H1 (cell line): ENCODE measurements around the gene MAST2. TPM values are rescaled to one million over a fixed set of nuclear protein-coding genes. Genes with fewer than 3 reads are reported as not detected.

Source experiments
- CTCF ChIA-PET: fragments of 300-600 bp; sonication (Branson Sonifier 250); formaldehyde crosslinking; loops from one replicate; lab custom pipeline; 2021; ENCODE audit not compliant: partially characterized antibody; lab: Charles Lee
- POLR2A ChIA-PET: fragments of 300-600 bp; sonication (Branson Sonifier 250); formaldehyde crosslinking; loops from one replicate; lab custom pipeline; 2021; ENCODE audit warnings: inconsistent platforms; ENCODE audit not compliant: partially characterized antibody; lab: Charles Lee
- DNase-seq, 2 experiments: peaks; one replicate each; pipeline versions ENCODE4 v3.0.0 to v3.0.0-alpha.2; 2010 to 2022; ENCODE audit warnings: low spot score in 2 of 2, low read depth in 1 of 2, mixed read lengths in 1 of 2
- FAIRE-seq: peaks from 2 replicates; lab custom pipeline; 2011; peaks lifted over from hg19 to GRCh38; lab: Jason Lieb, UNC
- H2AFZ ChIP-seq: 2 replicates; pipeline ENCODE4 v1.8.1; 2012; ENCODE audit warnings: low read length, inconsistent platforms
- H2AK5ac ChIP-seq: 2 replicates; pipeline ENCODE4 v1.6.1; 2013; ENCODE audit warnings: low read depth, low read length
- H2BK120ac ChIP-seq: replicated peaks from 2 replicates; pipeline ENCODE3; 2013; ENCODE audit warnings: low read depth, low read length, inconsistent platforms
- H2BK12ac ChIP-seq: 2 replicates; pipeline ENCODE4 v1.6.1; 2013; ENCODE audit warnings: low read depth, low read length
- H2BK15ac ChIP-seq: 2 replicates; pipeline ENCODE4 v1.6.1; 2013; ENCODE audit warnings: low read length
- H2BK20ac ChIP-seq: 2 replicates; pipeline ENCODE4 v1.6.1; 2013; ENCODE audit warnings: low read length
- H2BK5ac ChIP-seq: 2 replicates; pipeline ENCODE4 v1.6.1; 2013; ENCODE audit warnings: low read depth, low read length
- H3K14ac ChIP-seq: 2 replicates; pipeline ENCODE4 v1.6.1; 2013; ENCODE audit warnings: inconsistent platforms; ENCODE audit not compliant: insufficient read length
- H3K18ac ChIP-seq: 2 replicates; pipeline ENCODE4 v1.6.1; 2013; ENCODE audit warnings: low read length; ENCODE audit errors: extremely low read depth
- H3K23ac ChIP-seq: 2 replicates; pipeline ENCODE4 v1.6.1; 2013; ENCODE audit warnings: inconsistent platforms; ENCODE audit not compliant: insufficient read length
- H3K23me2 ChIP-seq: 2 replicates; pipeline ENCODE4 v1.6.1; 2013; ENCODE audit warnings: low read depth, low read length
- H3K27ac ChIP-seq: 2 replicates; pipeline ENCODE4 v1.6.1; 2011; ENCODE audit warnings: low read depth, low read length, inconsistent platforms
- H3K27me3 ChIP-seq, 4 experiments: replicated peaks in 1 of 4; 1 replicate in 1 of 4; 2 replicates in 3 of 4; pipeline versions ENCODE4 v1.6.1 to v1.8.1; 2011 to 2013; ENCODE audit warnings: low read length in 3 of 4, mild to moderate bottlenecking in 3 of 4, inconsistent platforms in 2 of 4, mixed read lengths in 2 of 4, moderate library complexity in 1 of 4; ENCODE audit not compliant: control insufficient read depth in 3 of 4, insufficient read depth in 3 of 4; ENCODE audit errors: extremely low read depth in 1 of 4
- H3K36me3 ChIP-seq, 4 experiments: 2 replicates each; pipeline versions ENCODE4 v1.6.1 to v1.8.1; 2011 to 2013; ENCODE audit warnings: mild to moderate bottlenecking in 4 of 4, low read length in 3 of 4, moderate library complexity in 2 of 4, control low read depth in 1 of 4, inconsistent platforms in 1 of 4; ENCODE audit not compliant: insufficient read depth in 4 of 4, control insufficient read depth in 2 of 4
- H3K4ac ChIP-seq: replicated peaks from 2 replicates; pipeline ENCODE3; 2013; ENCODE audit warnings: low read length, low read depth, mixed read lengths, inconsistent platforms; ENCODE audit not compliant: insufficient read length
- H3K4me1 ChIP-seq, 4 experiments: replicated peaks in 1 of 4; 1 replicate in 1 of 4; 2 replicates in 3 of 4; pipeline versions ENCODE4 v1.6.1 to v1.8.1; 2011 to 2013; ENCODE audit warnings: low read length in 3 of 4, inconsistent platforms in 2 of 4, mixed read lengths in 1 of 4; ENCODE audit not compliant: insufficient read depth in 4 of 4, control insufficient read depth in 3 of 4
- H3K4me2 ChIP-seq, 2 experiments: 2 replicates each; pipeline versions ENCODE4 v1.6.1 to v1.8.1; 2011 to 2013; ENCODE audit warnings: low read depth in 2 of 2, low read length in 2 of 2, control low read depth in 1 of 2, inconsistent platforms in 1 of 2, mild to moderate bottlenecking in 1 of 2; ENCODE audit not compliant: insufficient read depth in 1 of 2
- H3K4me3 ChIP-seq, 4 experiments: fragments of 200-600, 300-600 bp in 1 of 4; sonication (generic), shearing (Covaris generic), sonication (Bioruptor Twin) in 1 of 4; 2 replicates each; pipeline versions ENCODE4 v1.5.1 to v1.8.1; 2011 to 2016; ENCODE audit warnings: low read length in 4 of 4, low read depth in 3 of 4, control low read depth in 2 of 4, inconsistent platforms in 2 of 4, mild to moderate bottlenecking in 2 of 4, mixed read lengths in 1 of 4, moderate library complexity in 1 of 4; ENCODE audit not compliant: insufficient read depth in 2 of 4; ENCODE audit errors: extremely low read depth in 1 of 4
- H3K56ac ChIP-seq: replicated peaks from 2 replicates; pipeline ENCODE3; 2013; ENCODE audit warnings: low read depth, mild to moderate bottlenecking, mixed read lengths, low read length, inconsistent platforms; ENCODE audit not compliant: insufficient read length
- H3K79me1 ChIP-seq: 2 replicates; pipeline ENCODE4 v1.6.1; 2013; ENCODE audit warnings: low read depth, low read length, control low read depth
- H3K79me2 ChIP-seq, 2 experiments: 2 replicates each; pipeline versions ENCODE4 v1.6.1 to v1.8.1; 2012 to 2013; ENCODE audit warnings: low read length in 2 of 2, mild to moderate bottlenecking in 2 of 2, inconsistent platforms in 1 of 2; ENCODE audit not compliant: insufficient read depth in 2 of 2, control insufficient read depth in 1 of 2
- H3K9ac ChIP-seq, 4 experiments: replicated peaks in 1 of 4; 1 replicate in 1 of 4; 2 replicates in 3 of 4; pipeline versions ENCODE4 v1.6.1 to v1.8.1; 2011 to 2013; ENCODE audit warnings: low read depth in 3 of 4, low read length in 3 of 4, control low read depth in 2 of 4, mild to moderate bottlenecking in 2 of 4, moderate library complexity in 2 of 4, inconsistent platforms in 1 of 4; ENCODE audit errors: extremely low read depth in 1 of 4
- H3K9me3 ChIP-seq, 2 experiments: 2 replicates each; pipeline versions ENCODE4 v1.6.1 to v1.8.1; 2012 to 2013; ENCODE audit warnings: mild to moderate bottlenecking in 2 of 2, moderate library complexity in 2 of 2, control low read depth in 1 of 2, inconsistent platforms in 1 of 2, low read depth in 1 of 2, low read length in 1 of 2, mixed read lengths in 1 of 2; ENCODE audit not compliant: insufficient read depth in 2 of 2
- H4K20me1 ChIP-seq, 2 experiments: replicated peaks in 1 of 2; 2 replicates each; pipeline versions ENCODE3 to v1.8.1; 2011 to 2013; ENCODE audit warnings: inconsistent platforms in 2 of 2, low read length in 2 of 2, mild to moderate bottlenecking in 1 of 2; ENCODE audit not compliant: insufficient read depth in 2 of 2, control insufficient read depth in 1 of 2
- H4K5ac ChIP-seq: 2 replicates; pipeline ENCODE4 v1.6.1; 2013; ENCODE audit warnings: low read length, low read depth, mixed read lengths, inconsistent platforms; ENCODE audit not compliant: insufficient read length
- H4K8ac ChIP-seq: 2 replicates; pipeline ENCODE4 v1.8.0; 2013; ENCODE audit warnings: mild to moderate bottlenecking, moderate library complexity, low read length, inconsistent platforms; ENCODE audit not compliant: insufficient read depth; ENCODE audit errors: extremely low read depth
- H4K91ac ChIP-seq: replicated peaks from 2 replicates; pipeline ENCODE3; 2013; ENCODE audit warnings: low read length, mixed read lengths, inconsistent platforms; ENCODE audit not compliant: insufficient read length
- ATF3 ChIP-seq: IDR thresholded peaks from 2 replicates; pipeline ENCODE4 v1.6.1; 2011; ENCODE audit warnings: low read depth, mild to moderate bottlenecking, low read length; ENCODE audit not compliant: insufficient read depth
- BRCA1 ChIP-seq: IDR thresholded peaks from 2 replicates; pipeline ENCODE4 v1.6.1; 2012; ENCODE audit warnings: low read depth, low read length, improper control_type of control experiment
- CBX5 ChIP-seq: fragments of 300-800, 300-1000 bp; sonication (generic); IDR thresholded peaks from 2 replicates; pipeline ENCODE4 v1.7.1; 2016; ENCODE audit warnings: antibody characterized with exemption, low read length, low read depth
- JUND ChIP-seq: IDR thresholded peaks from 2 replicates; pipeline ENCODE4 v1.6.1; 2011; ENCODE audit warnings: mild to moderate bottlenecking, improper control_type of control experiment, low read length
- RBBP5 ChIP-seq: IDR thresholded peaks from 2 replicates; pipeline ENCODE4 v1.7.1; 2012; ENCODE audit warnings: low read depth, mild to moderate bottlenecking, inconsistent platforms, low read length, moderate library complexity, borderline replicate concordance
- TBP ChIP-seq: IDR thresholded peaks from 2 replicates; pipeline ENCODE4 v1.6.1; 2011; ENCODE audit warnings: low read depth, low read length, improper control_type of control experiment
- YY1 ChIP-seq: IDR thresholded peaks from 2 replicates; pipeline ENCODE4 v1.6.1; 2011; ENCODE audit warnings: low read depth, mild to moderate bottlenecking, low read length
- WGBS, 2 experiments: shearing (Covaris generic) in 1 of 2; methylation state at CpG; one replicate each; pipeline versions ENCODE4 v1.1.6 to v1.1.7; 2013 to 2015; ENCODE audit warnings: low lambda C conversion rate in 2 of 2, mixed read lengths in 2 of 2, inconsistent platforms in 1 of 2, low coverage in 1 of 2, missing lambda C conversion rate in 1 of 2; ENCODE audit not compliant: insufficient replicate concordance in 2 of 2, insufficient coverage in 1 of 2, insufficient read length in 1 of 2; ENCODE audit errors: extremely low coverage in 1 of 2, missing lambda C conversion rate in 1 of 2; 5-methylcytosine and 5-hydroxymethylcytosine counted together
- polyA plus RNA-seq, 7 experiments: library from polyadenylated mRNA; depleted of rRNA in 3 of 7; stranded (reverse) in 5 of 7; unstranded in 2 of 7; fragments of >200 nt in 5 of 7; fragments of 200-250 nt in 2 of 7; gene quantifications; 1 replicate in 5 of 7; 2 replicates in 1 of 7; 4 replicates in 1 of 7; pipeline versions ENCODE4 v1.2.1 to v1.2.3, GENCODE V29; 2011 to 2013; ENCODE audit warnings: missing spikeins in 2 of 7, mixed read lengths in 2 of 7
- total RNA-seq: library from RNA; stranded (reverse); fragmentation: NEBNext Ultra II Directional; extraction: Animal tissue kit (Norgen Biotek cat#: 25700); gene quantifications from 2 replicates; pipeline ENCODE4 v1.2.1, GENCODE V29; 2021

The MAST2 gene
- total and polyA plus RNA-seq, 2 of the 8 experiments (the other 6 are each of a cell fraction or from before 2014, with no cell fraction given) = 20.5 to 35.4 TPM

DNA sequence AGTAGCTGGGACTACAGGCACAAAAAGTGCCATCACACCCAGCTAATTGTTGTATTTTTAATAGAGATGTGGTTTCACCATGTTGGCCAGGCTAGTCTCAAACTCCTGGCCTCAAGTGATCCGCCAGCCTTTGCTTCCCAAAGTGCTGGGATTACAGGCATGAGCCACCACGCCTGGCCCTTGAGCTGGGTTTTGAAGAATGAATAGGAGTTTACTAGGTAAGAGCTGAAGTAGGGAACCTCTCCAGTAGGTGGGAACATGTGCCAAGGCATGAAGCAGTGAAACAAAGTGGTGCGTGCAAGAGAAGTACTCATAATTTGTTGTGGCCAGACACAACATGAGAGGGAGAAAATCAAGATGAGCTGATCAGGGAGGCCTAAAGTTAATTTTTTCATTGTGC is 55.8 kb downstream of the MAST2 start:
- no peak for FAIRE-seq
- WGBS, 2 experiments = 97% methylated on average over 3 of the region's 3 CpGs; no CpG with 5 or more reads in 1 of the 2 experiments
- H3K27me3 ChIP-seq = no peaks in the 10 kb centered on the region

More for the DNA sequence above, 55.8 kb downstream of the MAST2 start:
- no peaks in the 10 kb centered on the region for H3K23me2 ChIP-seq
- H2AFZ ChIP-seq = no peak overlapping the region
- H3K4ac ChIP-seq = no peak overlapping the region
- H2AK5ac ChIP-seq = no peak overlapping the region
- no peak overlapping the region for H2BK12ac ChIP-seq
- H4K8ac ChIP-seq = no peak overlapping the region
- peaks cover 2% of the 10 kb centered on the region; the same call in 1 of the 2 replicates for H3K79me1 ChIP-seq
- no peak overlapping the region for H3K9ac ChIP-seq
- no peak overlapping the region for H3K27ac ChIP-seq
- H3K4me2 ChIP-seq = no peak overlapping the region
- H3K14ac ChIP-seq = no peak overlapping the region
- H3K4me1 ChIP-seq = peaks cover 0 to 4% (median 0%) of the 10 kb centered on the region in 4 experiments; a peak in 1 of 7 replicates
- no peaks in the 10 kb centered on the region for H3K9me3 ChIP-seq
- H2BK15ac ChIP-seq = no peak overlapping the region
- no peak overlapping the region for H4K5ac ChIP-seq
- H4K91ac ChIP-seq = no peak overlapping the region
- H2BK5ac ChIP-seq = no peak overlapping the region
- H3K18ac ChIP-seq = no peak overlapping the region
- H2BK120ac ChIP-seq = no peak overlapping the region
- H3K56ac ChIP-seq = no peak overlapping the region
- H4K20me1 ChIP-seq = no peaks in the 10 kb centered on the region
- ChIA-PET POLR2A (no interaction called here), CTCF (no interaction called here)
- no peaks in the 10 kb centered on the region for H3K36me3 ChIP-seq
- TF ChIP-seq CBX5 (no peak), BRCA1 (no peak), ATF3 (no peak), JUND (no peak), YY1 (no peak), TBP (no peak), RBBP5 (no peak)
- no peak for DNase-seq
- peaks cover 0 to 53% of the 10 kb centered on the region in 2 experiments; a peak in 2 of 4 replicates for H3K79me2 ChIP-seq
- H3K4me3 ChIP-seq = no peak overlapping the region
- H3K23ac ChIP-seq = no peak overlapping the region
- no peak overlapping the region for H2BK20ac ChIP-seq
